ENCODE results near the gene PKNOX2. TPM values are rescaled to one million over a fixed set of nuclear protein-coding genes. Genes with fewer than 3 reads are reported as not detected.

PKNOX2 gene
- total and polyA plus RNA-seq, 7 donors: 0.23 to 4.7 (median 1.4) TPM

- Histone ChIP-seq H3K4me3 (no peak overlapping the region), H3K36me3 (no peaks in the 10 kb centered on the region), H3K9me3 (no peaks in the 10 kb centered on the region), H3K27ac (peak overlapping the region; percentile 81 to 87 (median 86)), H3K4me1 (peaks cover 0 to 28% (median 16%) of the 10 kb centered on the region in 4 donors), H3K27me3 (no peaks in the 10 kb centered on the region)
- intact Hi-C loops (cut with DNase I): loop anchor here (1.0 to 2.0 kb wide), 2 partner anchors 183 to 241 kb away; no protein-coding TSS in a partner anchor
- no peak for TF ChIP-seq POLR2AphosphoS5 (IDR thresholded peaks at IDR 0.05)
- TF ChIP-seq EP300 (IDR thresholded peaks at IDR 0.05): no peak
- WGBS, 2 donors: 88 to 90% methylated on average over 6 of the region's 6 CpGs
- peak; percentile 45 for DNase-seq
Measured at GRCh38 chr11:125163431-125164063, 1.0 kb upstream of the PKNOX2 start.

- H3K4me3 ChIP-seq: peak overlapping the region; percentile 34 to 71 (median 62)
- intact Hi-C loops (cut with DNase I): loop anchor here (1.0 to 2.0 kb wide), 2 partner anchors 182 to 241 kb away; no protein-coding TSS in a partner anchor
- no peaks in the 10 kb centered on the region for H3K27me3 ChIP-seq
- peak overlapping the region; percentile 81 to 87 (median 86) for H3K27ac ChIP-seq
- TF ChIP-seq POLR2A (IDR thresholded peaks at IDR 0.05) (no peak), POLR2AphosphoS5 (IDR thresholded peaks at IDR 0.05) (no peak), CTCF (IDR thresholded peaks at IDR 0.05) (no peak), EP300 (IDR thresholded peaks at IDR 0.05) (no peak)
- WGBS, 2 donors: 13 to 16% methylated on average over 8 of the region's 8 CpGs
- no peaks in the 10 kb centered on the region for H3K9me3 ChIP-seq
- no peak for DNase-seq
- H3K4me1 ChIP-seq: peaks cover 0 to 32% (median 17%) of the 10 kb centered on the region in 4 donors
- H3K36me3 ChIP-seq: no peaks in the 10 kb centered on the region
Measured at GRCh38 chr11:125164091-125164421, 495 bp upstream of the PKNOX2 start.

- peak overlapping the region; percentile 81 to 87 (median 86) for H3K27ac ChIP-seq
- peak overlapping the region; percentile 48 to 71 (median 62) for H3K4me3 ChIP-seq
- H3K4me1 ChIP-seq: peaks cover 0 to 42% (median 22%) of the 10 kb centered on the region in 4 donors
- TF ChIP-seq EP300 (IDR thresholded peaks at IDR 0.05): no peak
- TF ChIP-seq CTCF (IDR thresholded peaks at IDR 0.05): no peak
- TF ChIP-seq POLR2AphosphoS5 (IDR thresholded peaks at IDR 0.05): peak in 1 of 4 donors; percentile 14
- no peaks in the 10 kb centered on the region for H3K9me3 ChIP-seq
- intact Hi-C loops (cut with DNase I): loop anchor here (2.0 to 5.0 kb wide), 2 partner anchors 57 to 240 kb away; no protein-coding TSS in a partner anchor
- DNase-seq: peak; percentile 75
- H3K36me3 ChIP-seq: no peaks in the 10 kb centered on the region
- H3K27me3 ChIP-seq: no peaks in the 10 kb centered on the region
- WGBS, 2 donors: 1% methylated on average over 80 of the region's 80 CpGs
Measured at GRCh38 chr11:125165111-125165842, 726 bp downstream of the PKNOX2 start.

- H3K36me3 ChIP-seq: no peaks in the 10 kb centered on the region
- no peaks in the 10 kb centered on the region for H3K27me3 ChIP-seq
- H3K4me1 ChIP-seq: peaks cover 0 to 45% (median 22%) of the 10 kb centered on the region in 4 donors
- no peaks in the 10 kb centered on the region for H3K9me3 ChIP-seq
- TF ChIP-seq POLR2AphosphoS5 (IDR thresholded peaks at IDR 0.05): no peak
- TF ChIP-seq EP300 (IDR thresholded peaks at IDR 0.05): no peak
- no peak for TF ChIP-seq CTCF (IDR thresholded peaks at IDR 0.05)
- intact Hi-C loops (cut with DNase I): loop anchor here (2.0 to 5.0 kb wide), 2 partner anchors 56 to 239 kb away; no protein-coding TSS in a partner anchor
- peak; percentile 70 for DNase-seq
- peak overlapping the region; percentile 48 to 71 (median 62) for H3K4me3 ChIP-seq
- H3K27ac ChIP-seq: peak overlapping the region; percentile 81 to 87 (median 86)
- WGBS, 2 donors: 4 to 6% methylated on average over 66 of the region's 66 CpGs
Measured at GRCh38 chr11:125165843-125166763, 1.6 kb downstream of the PKNOX2 start.

Data from sigmoid colon (tissue), 7 donors.